Smooth muscle cell of the coronary artery (primary cell): Measurements from ENCODE around the gene GFRA4. TPM values are rescaled to one million over a fixed set of nuclear protein-coding genes. Genes with fewer than 3 reads are reported as not detected.

Experiments used
- total RNA-seq: library from RNA; depleted of rRNA; stranded (reverse); fragments of >200 nt; gene quantifications from 2 replicates; pipeline ENCODE4 v1.2.3, GENCODE V29; 2014; ENCODE audit warnings: low replicate concordance

GFRA4 gene, protein sequence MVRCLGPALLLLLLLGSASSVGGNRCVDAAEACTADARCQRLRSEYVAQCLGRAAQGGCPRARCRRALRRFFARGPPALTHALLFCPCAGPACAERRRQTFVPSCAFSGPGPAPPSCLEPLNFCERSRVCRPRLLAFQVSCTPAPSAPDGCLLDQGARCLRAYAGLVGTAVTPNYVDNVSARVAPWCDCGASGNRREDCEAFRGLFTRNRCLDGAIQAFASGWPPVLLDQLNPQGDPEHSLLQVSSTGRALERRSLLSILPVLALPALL
- total RNA-seq = not detected in 2 replicates

DNA sequence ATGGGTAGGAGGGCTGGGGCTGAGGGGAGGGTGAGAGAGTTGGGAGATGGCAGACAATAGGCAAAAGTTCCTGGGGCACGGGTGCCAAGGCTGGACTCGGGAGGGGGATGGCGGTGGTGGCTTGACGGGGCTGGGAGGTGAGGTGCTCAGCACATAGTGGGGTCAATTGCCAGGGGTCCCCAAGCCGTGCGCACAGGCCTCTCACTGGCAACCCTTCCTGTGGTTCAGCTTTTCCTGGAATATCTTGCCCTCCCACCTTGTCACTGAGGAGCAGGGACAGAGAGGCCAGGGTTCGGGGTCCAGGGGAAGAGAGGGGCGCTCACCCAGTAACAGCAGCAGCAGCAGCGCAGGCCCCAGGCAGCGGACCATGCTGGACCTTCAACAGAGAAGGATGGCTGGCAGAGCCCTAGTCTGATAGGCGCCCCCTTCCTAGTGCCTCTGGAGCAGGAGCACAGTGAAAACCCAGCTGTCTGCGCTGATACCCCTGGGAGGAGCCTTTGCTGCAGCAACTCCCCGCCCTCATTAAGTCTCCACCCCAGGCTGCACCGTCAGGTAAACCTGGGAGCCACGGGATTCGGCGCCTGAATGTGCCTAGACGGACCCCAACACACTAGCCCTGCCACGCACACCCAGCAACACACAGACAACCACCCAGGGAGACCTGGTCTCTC, at the start of gene GFRA4:
TSS of gene GFRA4 (minus strand) at position 369 of the 671 bp plus-strand sequence. CDS start at position 369, 0 bp downstream.

DNA sequence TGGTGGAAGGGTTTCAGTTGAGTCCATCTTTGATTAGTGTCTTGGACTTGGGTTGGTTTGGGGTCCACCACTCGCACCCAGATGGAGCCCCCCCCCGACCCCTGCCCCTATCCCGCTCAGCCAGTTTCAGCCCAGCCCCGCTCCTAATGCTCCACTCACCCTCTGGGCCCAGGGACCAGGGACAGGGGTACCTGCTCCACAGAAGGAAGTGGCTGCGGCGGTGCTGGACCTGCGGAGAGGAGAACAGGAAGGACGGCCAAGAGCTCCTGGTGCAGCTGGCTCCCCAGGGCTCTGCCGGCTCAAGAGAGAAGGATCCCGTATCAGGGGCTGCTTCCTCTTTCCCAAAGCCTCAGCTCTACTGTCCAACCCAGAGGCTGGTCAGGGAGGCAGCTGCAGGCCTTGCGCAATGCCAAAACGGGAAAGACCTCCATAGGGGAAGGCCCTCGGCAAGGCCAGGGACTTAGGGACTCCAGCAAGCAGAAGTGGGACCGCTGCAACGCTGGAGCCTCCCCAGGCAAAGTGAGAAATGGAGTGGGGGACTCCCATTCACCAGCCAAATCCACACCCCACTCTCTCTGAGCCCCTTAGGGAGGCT, 49.2 kb upstream of the GFRA4 start, which contains the start of gene SIGLEC1:
TSS of gene SIGLEC1 (minus strand) at position 322 of the 595 bp plus-strand sequence. CDS start 5,472 bp downstream, outside the sequence.

DNA sequence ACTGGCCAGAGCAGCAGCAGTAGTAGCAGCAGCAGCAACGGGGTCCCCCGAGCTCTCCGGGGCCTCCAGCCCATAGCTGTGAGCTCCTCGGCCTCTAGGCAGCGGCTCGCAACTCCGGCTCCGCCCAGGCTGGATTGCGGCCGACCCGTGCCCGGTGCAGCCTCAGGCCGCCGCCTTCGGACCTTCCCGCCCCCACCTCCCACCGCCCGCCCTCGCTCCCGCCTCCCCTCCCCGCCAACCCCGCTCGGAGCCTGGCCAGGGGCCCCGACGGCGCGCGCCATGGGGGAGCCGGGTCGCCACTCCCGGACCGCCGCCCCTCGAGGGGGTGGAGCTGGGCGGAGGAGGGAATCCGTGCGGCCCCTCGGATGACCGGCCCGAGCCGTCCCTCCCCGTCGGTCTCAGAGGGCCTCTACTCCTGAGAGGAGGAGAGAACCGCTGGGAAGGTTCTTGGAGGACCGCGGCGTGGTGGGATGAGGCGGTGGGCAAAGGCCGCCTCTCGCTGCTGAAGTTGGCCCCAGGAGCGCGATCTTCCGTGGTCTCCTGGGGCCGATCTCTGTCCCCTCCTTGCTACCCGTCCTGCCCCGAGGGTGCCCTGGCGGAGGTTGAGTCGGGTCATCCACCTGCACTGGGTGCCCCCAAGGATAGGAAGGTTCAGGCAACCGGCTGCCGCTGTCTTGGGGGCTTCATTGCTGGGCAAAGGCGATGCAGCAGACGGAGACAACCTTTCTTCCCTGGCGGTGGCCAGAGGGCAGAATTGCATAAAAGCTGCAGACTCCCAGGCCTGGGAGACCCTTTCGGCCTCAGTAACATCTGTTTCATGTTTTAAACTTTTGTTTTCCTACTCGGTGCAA, 19.0 kb upstream of the GFRA4 start, which contains the start of gene ADAM33:
TSS of gene ADAM33 (minus strand) at position 80 of the 851 bp plus-strand sequence. CDS start at position 74, 6 bp downstream.

Other genes starting within 250 kb of the GFRA4 start
- 38.1 and 42.8 TPM in 2 replicates for gene ATRN, start 192.4 kb downstream of the GFRA4 start, total RNA-seq
- gene ADAM33, start 18.6 kb upstream of the GFRA4 start, total RNA-seq = 0.30 and 48.6 TPM in 2 replicates
- not detected in 2 replicates for gene SIGLEC1, start 49.2 kb upstream of the GFRA4 start, total RNA-seq
- 3.5 TPM in 1 of 2 replicates, not detected in the other for gene HSPA12B, start 69.3 kb upstream of the GFRA4 start, total RNA-seq
- 20.2 and 22.3 TPM in 2 replicates for gene ADISSP, start 104.4 kb upstream of the GFRA4 start, total RNA-seq
- gene SPEF1, start 118.0 kb upstream of the GFRA4 start, total RNA-seq = 0.08 and 0.12 TPM in 2 replicates
- 103 and 147 TPM in 2 replicates for gene CENPB, start 123.3 kb upstream of the GFRA4 start, total RNA-seq
- 11.0 and 32.8 TPM in 2 replicates for gene CDC25B, start 132.9 kb upstream of the GFRA4 start, total RNA-seq
- 15.6 and 16.0 TPM in 2 replicates for gene AP5S1, start 157.1 kb upstream of the GFRA4 start, total RNA-seq
- gene MAVS, start 183.4 kb upstream of the GFRA4 start, total RNA-seq = 8.4 and 8.7 TPM in 2 replicates
- 31.5 and 36.5 TPM in 2 replicates for gene PANK2, start 226.0 kb upstream of the GFRA4 start, total RNA-seq